Measurements from ENCODE around the gene LARP4B. TPM values are rescaled to one million over a fixed set of nuclear protein-coding genes. Genes with fewer than 3 reads are reported as not detected.

Gene LARP4B
- polyA plus RNA-seq, 1 experiment: 33.5 TPM

GRCh38 chr10:867807-868206 lies 63.7 kb downstream of the LARP4B start:
- ChIA-PET CTCF (no interaction called here), POLR2A (no interaction called here)
- no peak for DNase-seq (ENCODE audit: low read depth, low spot score)
- Histone ChIP-seq H3K4me3 (ENCODE audit: low read depth, low read length) (no peak overlapping the region), H3K27me3 (ENCODE audit: control insufficient read depth, insufficient read depth, low read length) (no peaks in the 10 kb centered on the region), H3K9me3 (ENCODE audit: control insufficient read depth, insufficient read depth, low read length) (no peaks in the 10 kb centered on the region; the same call in 1 of the 2 replicates), H3K27ac (ENCODE audit: low read depth, low read length) (no peak overlapping the region)
- TF ChIP-seq, protein P1, sequence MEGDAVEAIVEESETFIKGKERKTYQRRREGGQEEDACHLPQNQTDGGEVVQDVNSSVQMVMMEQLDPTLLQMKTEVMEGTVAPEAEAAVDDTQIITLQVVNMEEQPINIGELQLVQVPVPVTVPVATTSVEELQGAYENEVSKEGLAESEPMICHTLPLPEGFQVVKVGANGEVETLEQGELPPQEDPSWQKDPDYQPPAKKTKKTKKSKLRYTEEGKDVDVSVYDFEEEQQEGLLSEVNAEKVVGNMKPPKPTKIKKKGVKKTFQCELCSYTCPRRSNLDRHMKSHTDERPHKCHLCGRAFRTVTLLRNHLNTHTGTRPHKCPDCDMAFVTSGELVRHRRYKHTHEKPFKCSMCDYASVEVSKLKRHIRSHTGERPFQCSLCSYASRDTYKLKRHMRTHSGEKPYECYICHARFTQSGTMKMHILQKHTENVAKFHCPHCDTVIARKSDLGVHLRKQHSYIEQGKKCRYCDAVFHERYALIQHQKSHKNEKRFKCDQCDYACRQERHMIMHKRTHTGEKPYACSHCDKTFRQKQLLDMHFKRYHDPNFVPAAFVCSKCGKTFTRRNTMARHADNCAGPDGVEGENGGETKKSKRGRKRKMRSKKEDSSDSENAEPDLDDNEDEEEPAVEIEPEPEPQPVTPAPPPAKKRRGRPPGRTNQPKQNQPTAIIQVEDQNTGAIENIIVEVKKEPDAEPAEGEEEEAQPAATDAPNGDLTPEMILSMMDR (IDR thresholded peaks at IDR 0.05; ENCODE audit: low read depth, low read length): no peak

GRCh38 chr10:866577-866941 lies 64.9 kb downstream of the LARP4B start:
- Histone ChIP-seq H3K9me3 (ENCODE audit: control insufficient read depth, insufficient read depth, low read length) (no peaks in the 10 kb centered on the region; the same call in 1 of the 2 replicates), H3K27ac (ENCODE audit: low read depth, low read length) (no peak overlapping the region), H3K27me3 (ENCODE audit: control insufficient read depth, insufficient read depth, low read length) (no peaks in the 10 kb centered on the region), H3K4me3 (ENCODE audit: low read depth, low read length) (no peak overlapping the region)
- no peak for DNase-seq (ENCODE audit: low read depth, low spot score)
- TF ChIP-seq, protein P1 (IDR thresholded peaks at IDR 0.05; ENCODE audit: low read depth, low read length): no peak
- ChIA-PET CTCF (no interaction called here), POLR2A (no interaction called here)

- TF ChIP-seq, protein P1 (IDR thresholded peaks at IDR 0.05; ENCODE audit: low read depth, low read length): no peak
- Histone ChIP-seq H3K4me3 (ENCODE audit: low read depth, low read length) (no peak overlapping the region), H3K27me3 (ENCODE audit: control insufficient read depth, insufficient read depth, low read length) (no peaks in the 10 kb centered on the region), H3K9me3 (ENCODE audit: control insufficient read depth, insufficient read depth, low read length) (no peaks in the 10 kb centered on the region; the same call in 1 of the 2 replicates), H3K27ac (ENCODE audit: low read depth, low read length) (no peak overlapping the region)
- ChIA-PET CTCF (no interaction called here), POLR2A (no interaction called here)
- DNase-seq (ENCODE audit: low read depth, low spot score): no peak
These were observed 65.5 kb downstream of the LARP4B start for GRCh38 chr10:865924-866576.

DNA sequence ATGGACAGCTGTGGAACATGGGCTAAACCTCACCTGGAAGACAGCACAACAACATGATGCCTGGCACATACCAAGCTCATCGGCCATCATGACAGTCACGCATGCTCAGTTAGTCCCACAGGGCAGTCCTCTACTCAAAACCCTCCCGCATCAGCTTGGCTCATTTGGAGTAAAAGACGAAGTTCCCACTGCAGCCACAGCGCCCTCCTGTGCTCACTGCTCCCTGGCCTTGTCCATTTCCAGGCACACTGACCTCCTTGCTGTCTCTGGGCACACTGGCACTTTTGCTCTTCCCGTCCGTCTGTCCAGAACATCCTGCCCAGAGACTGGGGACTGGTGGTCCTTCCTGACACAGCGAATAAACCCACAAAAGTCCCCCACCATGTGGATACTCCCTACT lies 66.2 kb downstream of the LARP4B start:
- ChIA-PET CTCF (no interaction called here), POLR2A (interaction anchor here (0.6 kb wide), 1 partner anchor 58 kb away, joined by 3 read pairs; no protein-coding TSS in a partner anchor)
- TF ChIP-seq, protein P1 (IDR thresholded peaks at IDR 0.05; ENCODE audit: low read depth, low read length): no peak
- Histone ChIP-seq H3K27me3 (ENCODE audit: control insufficient read depth, insufficient read depth, low read length) (no peaks in the 10 kb centered on the region), H3K4me3 (ENCODE audit: low read depth, low read length) (no peak overlapping the region), H3K27ac (ENCODE audit: low read depth, low read length) (no peak overlapping the region), H3K9me3 (ENCODE audit: control insufficient read depth, insufficient read depth, low read length) (no peaks in the 10 kb centered on the region; the same call in 1 of the 2 replicates)
- no peak for DNase-seq (ENCODE audit: low read depth, low spot score)

DNA sequence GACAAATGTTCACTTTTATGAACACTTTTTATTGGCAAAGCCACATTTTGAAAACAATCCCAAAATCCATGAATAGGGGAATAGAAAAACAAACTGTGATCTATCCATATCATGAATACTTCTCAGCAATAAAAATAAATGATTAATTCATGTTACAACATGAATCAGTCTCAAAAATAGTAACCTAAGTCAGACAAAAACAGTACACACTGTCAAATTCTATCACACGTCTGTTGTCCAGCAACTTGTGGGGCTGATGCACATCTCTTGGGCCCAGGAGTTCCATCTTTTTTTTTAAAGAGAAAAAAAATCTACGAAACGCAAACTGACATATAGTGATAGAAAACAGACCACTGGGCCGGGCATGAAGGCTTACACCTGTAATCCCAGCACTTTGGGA lies 71.0 kb downstream of the LARP4B start:
- POLR2A ChIA-PET: no interaction called here
- Histone ChIP-seq H3K4me3 (ENCODE audit: low read depth, low read length) (no peak overlapping the region), H3K27ac (ENCODE audit: low read depth, low read length) (no peak overlapping the region), H3K27me3 (ENCODE audit: control insufficient read depth, insufficient read depth, low read length) (no peaks in the 10 kb centered on the region), H3K9me3 (ENCODE audit: control insufficient read depth, insufficient read depth, low read length) (no peaks in the 10 kb centered on the region; the same call in 1 of the 2 replicates)
- no peak for DNase-seq (ENCODE audit: low read depth, low spot score)
- TF ChIP-seq, protein P1 (IDR thresholded peaks at IDR 0.05; ENCODE audit: low read depth, low read length): no peak
- CTCF ChIA-PET: no interaction called here

Measured in AG04450 (cell line).